BLaER1 treated with 17β-estradiol and CSF1 and Interleukin-3, amounts not matched to agents 10 nM and 100 nM (cell line): ENCODE measurements around the gene RPL5.

ENCODE experiments used
- H3K27ac ChIP-seq, 11 experiments: shearing (Covaris generic); formaldehyde crosslinking; 2 replicates each; pipeline ENCODE4 v1.8.1; 2022
- H3K27me3 ChIP-seq, 11 experiments: shearing (Covaris generic); formaldehyde crosslinking; 2 replicates each; pipeline ENCODE4 v1.8.1; 2022
- H3K36me3 ChIP-seq, 11 experiments: shearing (Covaris generic); formaldehyde crosslinking; 2 replicates each; pipeline ENCODE4 v1.8.1; 2022
- H3K4me1 ChIP-seq, 10 experiments: shearing (Covaris generic); formaldehyde crosslinking; 2 replicates each; pipeline ENCODE4 v1.8.1; 2022
- H3K4me2 ChIP-seq, 11 experiments: shearing (Covaris generic); formaldehyde crosslinking; 2 replicates each; pipeline ENCODE4 v1.8.1; 2022
- H3K4me3 ChIP-seq, 10 experiments: shearing (Covaris generic); formaldehyde crosslinking; 2 replicates each; pipeline ENCODE4 v1.8.1; 2022
- H3K9ac ChIP-seq, 11 experiments: shearing (Covaris generic); formaldehyde crosslinking; 2 replicates each; pipeline ENCODE4 v1.8.1; 2022
- H3K9me3 ChIP-seq, 11 experiments: shearing (Covaris generic); formaldehyde crosslinking; replicated peaks in 1 of 11; 2 replicates each; pipeline ENCODE4 v1.8.1; 2022
- H4K20me1 ChIP-seq, 11 experiments: shearing (Covaris generic); formaldehyde crosslinking; 2 replicates each; pipeline ENCODE4 v1.8.1; 2022
- Cebpa-rat ChIP-seq, 11 experiments: shearing (Covaris generic); IDR thresholded peaks; 2 replicates each; pipeline ENCODE4 v1.8.1; 2022

The RPL5 gene

DNA sequence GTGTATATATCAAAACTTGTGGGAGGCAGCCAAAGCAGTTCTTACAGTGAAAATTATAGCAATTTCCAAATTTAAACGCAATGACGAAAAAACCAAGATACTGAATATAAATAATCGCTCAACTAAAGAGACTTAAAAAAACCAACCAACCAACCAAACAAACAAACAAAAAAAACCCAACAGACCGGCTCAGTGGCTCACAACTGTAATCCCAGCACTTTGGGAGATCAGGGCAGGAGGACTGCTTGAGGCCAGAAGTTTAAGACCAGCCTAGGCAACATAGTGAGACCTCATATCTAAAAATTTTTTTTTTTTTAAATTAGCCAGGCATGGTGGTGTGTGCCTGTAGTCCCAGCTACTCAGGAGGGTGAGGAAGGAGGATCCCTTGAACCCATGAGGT is 23.4 kb downstream of the RPL5 start:
- H3K36me3 ChIP-seq: peaks cover 0 to 2% (median 0%) of the 10 kb centered on the region in 11 experiments; a peak in 3 of 22 replicates
- H3K4me1 ChIP-seq: peaks cover 28 to 42% (median 38%) of the 10 kb centered on the region in 10 experiments
- H3K4me3 ChIP-seq: no peak overlapping the region
- H3K27ac ChIP-seq: no peak overlapping the region
- H3K9me3 ChIP-seq: peaks cover 0 to 11% (median 4%) of the 10 kb centered on the region in 11 experiments; a peak in 7 of 22 replicates
- TF ChIP-seq Cebpa-rat (IDR thresholded peaks at IDR 0.05): no peak
- H4K20me1 ChIP-seq: no peaks in the 10 kb centered on the region
- no peak overlapping the region for H3K4me2 ChIP-seq
- no peaks in the 10 kb centered on the region for H3K27me3 ChIP-seq
- no peak overlapping the region for H3K9ac ChIP-seq

DNA sequence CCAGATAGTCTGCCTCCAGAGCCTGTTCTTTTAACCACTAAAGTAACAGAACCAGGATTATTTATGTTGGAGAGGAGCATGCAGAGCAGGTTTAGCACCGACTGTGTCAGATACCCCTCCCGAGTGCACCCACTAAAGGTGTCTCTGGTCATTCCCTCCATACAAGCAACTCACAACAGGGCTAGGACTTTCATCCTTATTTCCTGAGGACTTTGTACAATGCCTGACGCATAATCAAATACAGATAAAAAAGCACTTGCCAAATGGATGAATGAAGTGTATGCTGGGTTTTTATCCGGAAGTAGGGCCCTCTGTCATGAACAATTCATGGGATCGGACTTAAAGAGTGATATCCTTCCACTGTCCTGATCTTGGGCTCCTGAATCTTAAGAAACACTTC is 26.0 kb downstream of the RPL5 start:
- Histone ChIP-seq H3K27me3 (no peaks in the 10 kb centered on the region), H3K4me2 (no peak overlapping the region), H3K9ac (no peak overlapping the region), H3K9me3 (peaks cover 0 to 11% (median 4%) of the 10 kb centered on the region in 11 experiments; a peak in 7 of 22 replicates), H3K36me3 (no peaks in the 10 kb centered on the region), H3K27ac (no peak overlapping the region), H4K20me1 (no peaks in the 10 kb centered on the region), H3K4me1 (peaks cover 16 to 27% (median 25%) of the 10 kb centered on the region in 10 experiments), H3K4me3 (no peak overlapping the region)
- TF ChIP-seq Cebpa-rat (IDR thresholded peaks at IDR 0.05): no peak

DNA sequence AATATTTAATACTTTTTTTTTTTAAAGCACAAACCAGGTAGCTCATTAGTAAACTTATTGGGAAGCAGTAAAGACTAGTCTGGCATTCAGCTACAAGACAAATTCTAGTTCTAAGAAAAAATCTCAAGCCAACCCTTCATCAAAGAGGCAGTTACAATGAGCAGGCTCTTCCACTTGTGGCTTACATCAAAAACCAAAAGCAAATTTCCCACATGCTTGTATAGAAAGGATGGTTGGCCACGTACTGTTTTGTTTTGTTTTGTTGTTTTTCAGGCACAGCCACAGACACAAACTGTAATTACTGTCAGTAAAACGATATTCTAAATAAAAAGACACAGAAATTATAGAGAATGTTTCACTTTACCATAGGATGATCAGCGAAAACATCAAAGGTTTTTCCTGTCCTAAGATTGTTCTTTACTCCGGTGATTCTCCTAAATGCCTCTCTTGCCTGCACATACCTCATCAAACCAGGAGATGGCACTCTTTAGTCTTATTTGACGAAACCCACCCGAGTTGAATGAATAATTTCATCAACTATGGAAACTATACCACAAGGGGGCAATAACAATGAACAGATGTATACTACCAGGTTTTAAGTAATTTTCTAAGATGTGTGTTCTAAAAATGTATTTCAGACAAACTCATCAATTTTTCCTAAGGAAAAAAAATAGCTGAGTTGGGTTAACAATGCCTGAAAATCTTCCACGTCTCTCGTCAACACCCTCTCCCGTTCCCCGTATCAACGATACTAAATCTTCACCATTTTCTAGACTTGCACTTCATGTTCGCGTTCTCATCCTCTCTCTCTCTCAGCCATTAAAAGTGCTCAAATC is 26.9 kb downstream of the RPL5 start:
- no peak overlapping the region for H3K27ac ChIP-seq
- peaks cover 6 to 18% (median 15%) of the 10 kb centered on the region in 10 experiments; a peak in 18 of 20 replicates for H3K4me1 ChIP-seq
- TF ChIP-seq Cebpa-rat (IDR thresholded peaks at IDR 0.05): no peak
- peak overlapping the region in 10 of 11 experiments; percentile 13 to 66 (median 44); a peak in 10 of 22 replicates for H3K9ac ChIP-seq
- peak overlapping the region; percentile 57 to 88 (median 71) for H3K4me2 ChIP-seq
- peaks cover 0 to 11% (median 4%) of the 10 kb centered on the region in 11 experiments; a peak in 7 of 22 replicates for H3K9me3 ChIP-seq
- H3K36me3 ChIP-seq: no peaks in the 10 kb centered on the region
- H4K20me1 ChIP-seq: no peaks in the 10 kb centered on the region
- H3K4me3 ChIP-seq: peak overlapping the region; percentile 26 to 50 (median 44); a peak in 16 of 20 replicates
- H3K27me3 ChIP-seq: no peaks in the 10 kb centered on the region

DNA sequence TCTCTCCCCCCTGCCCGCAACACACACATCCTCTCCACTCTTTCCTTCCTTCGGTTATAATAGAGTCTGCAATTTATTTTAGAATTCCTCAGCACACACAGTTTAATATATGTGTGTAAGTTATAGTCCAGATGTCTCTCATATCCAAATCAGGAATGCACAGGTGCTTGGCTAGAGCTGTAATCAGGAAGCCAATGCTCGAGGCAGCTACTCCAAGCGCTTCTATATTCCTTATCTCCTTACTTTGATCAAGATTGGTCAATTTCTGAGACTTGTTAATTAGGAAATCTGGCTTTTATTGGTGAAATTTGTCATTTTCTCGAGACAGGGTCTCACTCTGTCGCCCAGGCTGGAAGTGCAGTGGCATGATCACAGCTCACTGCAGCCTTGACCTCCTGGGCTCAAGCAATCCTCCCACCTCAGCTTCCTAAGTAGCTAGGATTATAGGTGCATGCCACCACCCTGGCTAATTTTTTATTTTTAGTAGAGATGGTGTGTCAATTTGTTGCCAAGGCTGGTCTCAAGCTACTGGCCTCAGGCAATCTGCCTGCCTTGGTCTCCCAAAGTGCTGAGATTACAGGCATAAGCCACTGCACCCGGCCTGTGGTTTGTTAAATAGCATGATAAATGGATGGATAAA is 27.7 kb downstream of the RPL5 start:
- H3K9ac ChIP-seq: peak overlapping the region in 10 of 11 experiments; percentile 13 to 66 (median 44); a peak in 10 of 22 replicates
- H4K20me1 ChIP-seq: no peaks in the 10 kb centered on the region
- peaks cover 0 to 10% (median 8%) of the 10 kb centered on the region in 10 experiments; a peak in 15 of 20 replicates for H3K4me1 ChIP-seq
- peak overlapping the region; percentile 57 to 88 (median 71) for H3K4me2 ChIP-seq
- TF ChIP-seq Cebpa-rat (IDR thresholded peaks at IDR 0.05): no peak
- H3K4me3 ChIP-seq: peak overlapping the region; percentile 26 to 50 (median 44); a peak in 16 of 20 replicates
- H3K27me3 ChIP-seq: no peaks in the 10 kb centered on the region
- H3K36me3 ChIP-seq: no peaks in the 10 kb centered on the region
- no peak overlapping the region for H3K27ac ChIP-seq
- peaks cover 0 to 9% (median 4%) of the 10 kb centered on the region in 11 experiments; a peak in 7 of 22 replicates for H3K9me3 ChIP-seq

DNA sequence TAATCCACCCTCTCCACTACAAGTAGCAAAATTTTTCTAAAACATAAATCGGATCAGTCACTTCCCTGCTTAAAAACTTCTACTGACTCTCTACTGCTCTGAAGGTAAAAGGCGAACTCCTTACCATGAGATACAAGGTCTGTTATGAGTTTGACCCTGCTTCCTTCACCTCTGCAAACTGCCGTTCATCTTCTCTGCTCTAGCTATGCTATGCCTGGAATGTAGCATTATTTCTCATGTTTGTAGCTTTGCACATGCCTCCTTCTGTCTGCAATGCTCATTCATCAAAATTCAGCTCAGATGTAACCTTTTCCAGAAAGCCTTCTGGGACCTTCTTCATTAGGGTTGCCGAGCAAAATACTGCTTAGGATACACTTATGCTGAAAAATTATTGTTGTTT is 30.8 kb downstream of the RPL5 start:
- Histone ChIP-seq H3K36me3 (no peaks in the 10 kb centered on the region), H3K4me2 (no peak overlapping the region), H3K9ac (no peak overlapping the region), H3K4me1 (peaks cover 0 to 9% (median 7%) of the 10 kb centered on the region in 10 experiments; a peak in 14 of 20 replicates), H4K20me1 (no peaks in the 10 kb centered on the region), H3K27me3 (no peaks in the 10 kb centered on the region), H3K4me3 (no peak overlapping the region), H3K27ac (no peak overlapping the region), H3K9me3 (no peaks in the 10 kb centered on the region)
- TF ChIP-seq Cebpa-rat (IDR thresholded peaks at IDR 0.05): no peak

DNA sequence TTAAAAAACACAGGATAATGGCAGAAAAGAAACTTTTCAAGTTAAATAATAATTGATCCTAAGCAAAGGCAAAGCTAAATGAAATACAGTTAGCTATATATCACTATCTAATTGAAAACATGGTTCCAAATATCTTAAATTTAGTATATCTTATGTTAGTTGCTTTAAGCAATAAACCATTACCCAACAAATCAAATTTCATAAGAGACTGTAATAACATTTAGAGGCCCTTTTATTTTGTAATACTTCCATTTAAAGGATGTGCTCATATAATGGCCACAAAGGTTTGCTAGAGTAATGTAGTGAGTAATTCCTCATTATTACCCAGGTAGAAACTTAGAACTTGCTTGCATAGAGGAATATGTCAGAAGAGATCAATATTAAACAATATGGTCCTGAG is 32.3 kb downstream of the RPL5 start:
- Histone ChIP-seq H3K27ac (no peak overlapping the region), H3K27me3 (no peaks in the 10 kb centered on the region), H3K9me3 (no peaks in the 10 kb centered on the region), H3K36me3 (no peaks in the 10 kb centered on the region), H3K4me2 (no peak overlapping the region), H3K4me3 (no peak overlapping the region), H3K9ac (no peak overlapping the region), H3K4me1 (peaks cover 0 to 8% (median 6%) of the 10 kb centered on the region in 10 experiments; a peak in 14 of 20 replicates), H4K20me1 (no peaks in the 10 kb centered on the region)
- no peak for TF ChIP-seq Cebpa-rat (IDR thresholded peaks at IDR 0.05)

DNA sequence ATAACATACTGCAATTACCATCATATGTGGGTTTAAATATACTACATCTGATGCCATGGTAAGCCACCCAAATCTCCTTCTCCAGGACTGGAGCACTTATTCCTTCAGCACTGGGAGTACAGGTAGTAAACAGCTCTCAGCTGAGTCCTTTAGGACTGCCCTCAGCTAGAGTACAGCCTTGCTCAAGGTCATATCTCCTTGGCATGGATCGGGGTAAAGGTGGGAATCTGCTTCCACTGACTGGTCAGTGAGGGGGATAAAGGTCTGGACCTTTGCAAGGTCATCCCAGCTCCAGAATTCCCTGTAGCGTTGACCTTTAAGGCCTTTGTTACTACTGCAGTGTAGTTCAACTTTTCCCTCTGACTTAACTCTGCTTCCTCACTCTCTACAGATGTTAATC is 38.8 kb downstream of the RPL5 start:
- Histone ChIP-seq H3K9ac (no peak overlapping the region), H3K4me3 (no peak overlapping the region), H3K27me3 (no peaks in the 10 kb centered on the region), H3K4me1 (no peaks in the 10 kb centered on the region), H3K9me3 (peaks cover 11 to 19% (median 14%) of the 10 kb centered on the region in 11 experiments), H4K20me1 (no peaks in the 10 kb centered on the region), H3K27ac (no peak overlapping the region), H3K4me2 (no peak overlapping the region), H3K36me3 (peaks cover 0 to 12% (median 8%) of the 10 kb centered on the region in 11 experiments; a peak in 12 of 22 replicates)
- no peak for TF ChIP-seq Cebpa-rat (IDR thresholded peaks at IDR 0.05)

DNA sequence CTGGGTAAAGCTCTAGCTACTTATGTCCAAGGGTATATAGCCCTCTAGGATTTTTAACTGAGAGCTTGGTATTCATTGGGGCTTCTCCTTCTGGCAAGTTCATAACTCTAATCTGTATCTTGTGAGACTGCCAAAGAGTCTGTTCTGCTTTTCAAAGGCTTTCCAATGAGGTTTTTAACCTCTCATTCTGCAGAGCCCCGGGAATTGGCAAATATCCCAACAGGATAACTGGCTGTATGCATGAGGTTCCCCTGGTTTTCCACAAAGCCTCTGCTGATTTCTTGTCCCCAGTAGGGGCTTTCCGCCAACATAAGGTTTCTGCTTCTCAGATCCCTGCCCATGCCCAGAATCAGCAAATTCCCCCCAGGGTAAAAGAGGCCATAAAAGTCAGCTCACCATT is 40.9 kb downstream of the RPL5 start:
- Histone ChIP-seq H3K9me3 (peaks cover 11 to 19% (median 14%) of the 10 kb centered on the region in 11 experiments), H3K36me3 (peaks cover 0 to 12% (median 8%) of the 10 kb centered on the region in 11 experiments; a peak in 12 of 22 replicates), H3K4me3 (no peak overlapping the region), H4K20me1 (no peaks in the 10 kb centered on the region), H3K27ac (no peak overlapping the region), H3K4me2 (no peak overlapping the region), H3K27me3 (no peaks in the 10 kb centered on the region), H3K9ac (no peak overlapping the region), H3K4me1 (peaks cover 0 to 10% (median 7%) of the 10 kb centered on the region in 10 experiments; a peak in 12 of 20 replicates)
- TF ChIP-seq Cebpa-rat (IDR thresholded peaks at IDR 0.05): no peak

DNA sequence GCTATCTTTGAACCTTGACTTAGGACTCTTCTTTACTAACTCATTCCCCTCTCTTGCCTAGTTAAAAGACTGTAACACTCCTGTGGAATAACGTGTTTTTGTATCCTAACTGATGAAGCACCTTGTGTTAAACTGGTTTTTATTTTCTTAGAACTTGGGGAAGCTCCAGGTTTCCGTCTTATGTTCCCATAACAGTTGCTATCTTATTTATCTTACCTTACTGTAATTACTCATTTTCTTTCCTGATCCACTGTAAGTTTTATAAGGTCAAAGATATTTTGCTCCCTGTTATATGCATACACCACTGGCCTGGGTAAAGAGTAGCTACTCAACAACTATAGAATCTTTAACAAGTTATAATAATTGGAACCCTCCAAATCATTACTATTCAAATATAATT is 43.1 kb downstream of the RPL5 start:
- Histone ChIP-seq H3K9ac (no peak overlapping the region), H4K20me1 (no peaks in the 10 kb centered on the region), H3K4me1 (peaks cover 0 to 12% (median 9%) of the 10 kb centered on the region in 10 experiments; a peak in 12 of 20 replicates), H3K27me3 (no peaks in the 10 kb centered on the region), H3K36me3 (peaks cover 0 to 12% (median 8%) of the 10 kb centered on the region in 11 experiments; a peak in 12 of 22 replicates), H3K4me2 (no peak overlapping the region), H3K4me3 (no peak overlapping the region), H3K9me3 (peaks cover 11 to 19% (median 14%) of the 10 kb centered on the region in 11 experiments), H3K27ac (no peak overlapping the region)
- no peak for TF ChIP-seq Cebpa-rat (IDR thresholded peaks at IDR 0.05)
